Measurements from ENCODE around the gene FBXL20. TPM values are rescaled to one million over a fixed set of nuclear protein-coding genes. Genes with fewer than 3 reads are reported as not detected.

The FBXL20 gene
- total RNA-seq, 1 donor = 15.8 TPM

DNA sequence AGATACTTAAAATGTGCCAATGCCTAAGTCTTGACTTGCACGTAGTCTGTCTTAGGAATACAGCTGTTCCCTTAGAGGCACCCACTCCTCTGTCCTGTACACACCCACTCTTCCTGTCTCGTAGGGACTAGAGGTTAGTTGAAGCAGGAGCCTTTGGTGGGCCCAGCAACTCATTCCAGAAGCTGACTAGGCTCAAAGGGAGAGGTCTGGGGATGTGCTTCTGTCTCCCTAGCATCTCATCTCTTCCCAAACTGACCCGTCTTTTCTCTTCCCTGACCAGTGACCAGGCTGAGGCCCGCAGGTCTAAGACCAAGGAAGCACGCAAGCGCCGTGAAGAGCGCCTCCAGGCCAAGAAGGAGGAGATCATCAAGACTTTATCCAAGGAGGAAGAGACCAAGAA is 197.2 kb downstream of the FBXL20 start:
- H3K4me3 ChIP-seq (ENCODE audit: low read length) = no peak overlapping the region
- peaks cover 41% of the 10 kb centered on the region for H3K4me1 ChIP-seq (ENCODE audit: insufficient read depth, low read length)
- H3K9me3 ChIP-seq (ENCODE audit: low read depth, low read length) = no peaks in the 10 kb centered on the region
- H3K27me3 ChIP-seq (ENCODE audit: insufficient read depth, low read length) = no peaks in the 10 kb centered on the region

Other genes with a start within 250 kb of the FBXL20 start
- gene PLXDC1, start 250.0 kb downstream of the FBXL20 start, total RNA-seq = 9.6 TPM
- gene ARL5C, start 235.5 kb downstream of the FBXL20 start, total RNA-seq = not detected
- gene CACNB1, start 204.0 kb downstream of the FBXL20 start, total RNA-seq = 4.5 TPM
- 3,292 TPM for gene RPL19, start 201.3 kb downstream of the FBXL20 start, total RNA-seq
- not detected for gene STAC2, start 175.7 kb downstream of the FBXL20 start, total RNA-seq
- 23.9 TPM for gene MED1, start 49.6 kb upstream of the FBXL20 start, total RNA-seq
- 91.3 TPM for gene CDK12, start 59.9 kb upstream of the FBXL20 start, total RNA-seq
- gene NEUROD2, start 206.3 kb upstream of the FBXL20 start, total RNA-seq = under 0.01 TPM
- gene PPP1R1B, start 225.3 kb upstream of the FBXL20 start, total RNA-seq = not detected
- 31.8 TPM for gene STARD3, start 235.5 kb upstream of the FBXL20 start, total RNA-seq

Data from mononuclear cell (primary cell).